ENCODE results near the gene CFAP77. TPM values are rescaled to one million over a fixed set of nuclear protein-coding genes. Genes with fewer than 3 reads are reported as not detected.

Gene CFAP77
- polyA plus RNA-seq, 1 of the 3 experiments (the other 2 are of a cell fraction): 1.1 TPM

GRCh38 chr9:132461971-132462370 lies 52.0 kb downstream of the CFAP77 start:
- H3K4me1 ChIP-seq (ENCODE audit: control insufficient read depth in 1 of 2, insufficient read depth in 2 of 2, low read depth in 1 of 2, low read length in 1 of 2): no peaks in the 10 kb centered on the region
- DNase-seq: no peak
- H3K36me3 ChIP-seq (replicated peaks in 1 of 2; ENCODE audit: control insufficient read depth in 1 of 2, insufficient read depth in 2 of 2, low read length in 1 of 2): no peaks in the 10 kb centered on the region
- no peaks in the 10 kb centered on the region for H3F3A ChIP-seq (replicated peaks; ENCODE audit: insufficient read depth)
- ChIA-PET POLR2A (no interaction called here), CTCF (no interaction called here)
- WGBS (ENCODE audit: low lambda C conversion rate): 72% methylated on average over 11 of the region's 11 CpGs
- no peak overlapping the region for H3K4me2 ChIP-seq
- H3K27me3 ChIP-seq (ENCODE audit: insufficient read depth): no peaks in the 10 kb centered on the region
- H3K4me3 ChIP-seq (ENCODE audit: low read depth in 2 of 2, low read length in 1 of 2): no peak overlapping the region
- H3K79me2 ChIP-seq (ENCODE audit: insufficient read depth): no peaks in the 10 kb centered on the region
- H3K9me2 ChIP-seq: no peaks in the 10 kb centered on the region
- H3K9ac ChIP-seq: no peak overlapping the region
- H2AFZ ChIP-seq (ENCODE audit: low read depth): no peak overlapping the region
- TF ChIP-seq CTCF (IDR thresholded peaks at IDR 0.05) (no peak), SIN3A (IDR thresholded peaks at IDR 0.05; ENCODE audit: borderline replicate concordance, low read depth, low read length) (no peak), NFIC (IDR thresholded peaks at IDR 0.05; ENCODE audit: borderline replicate concordance) (no peak)
- no peaks in the 10 kb centered on the region for H4K20me1 ChIP-seq (ENCODE audit: insufficient read depth)
- no peak overlapping the region for H3K27ac ChIP-seq (ENCODE audit: low read depth in 2 of 2, low read length in 1 of 2)
- H3K9me3 ChIP-seq: no peaks in the 10 kb centered on the region

- Histone ChIP-seq H3K4me2 (no peak overlapping the region), H3K9me3 (no peaks in the 10 kb centered on the region), H3K27me3 (ENCODE audit: insufficient read depth) (no peaks in the 10 kb centered on the region), H2AFZ (ENCODE audit: low read depth) (no peak overlapping the region), H3K79me2 (ENCODE audit: insufficient read depth) (no peaks in the 10 kb centered on the region), H3K9me2 (no peaks in the 10 kb centered on the region), H3K27ac (ENCODE audit: low read depth in 2 of 2, low read length in 1 of 2) (no peak overlapping the region), H4K20me1 (ENCODE audit: insufficient read depth) (no peaks in the 10 kb centered on the region), H3K4me3 (ENCODE audit: low read depth in 2 of 2, low read length in 1 of 2) (no peak overlapping the region), H3F3A (replicated peaks; ENCODE audit: insufficient read depth) (no peaks in the 10 kb centered on the region), H3K36me3 (replicated peaks in 1 of 2; ENCODE audit: control insufficient read depth in 1 of 2, insufficient read depth in 2 of 2, low read length in 1 of 2) (no peaks in the 10 kb centered on the region), H3K4me1 (ENCODE audit: control insufficient read depth in 1 of 2, insufficient read depth in 2 of 2, low read depth in 1 of 2, low read length in 1 of 2) (peaks cover 0 to 7% of the 10 kb centered on the region in 2 experiments; a peak in 2 of 4 replicates), H3K9ac (no peak overlapping the region)
- WGBS (ENCODE audit: low lambda C conversion rate): 71% methylated on average over 9 of the region's 9 CpGs
- no peak for DNase-seq
- POLR2A ChIA-PET: no interaction called here
- CTCF ChIA-PET: no interaction called here
- no peak for TF ChIP-seq POLR2AphosphoS5 (IDR thresholded peaks at IDR 0.05; ENCODE audit: low read depth, low read length)
- no peak for TF ChIP-seq USF1 (IDR thresholded peaks at IDR 0.05; ENCODE audit: borderline replicate concordance, low read depth)
- TF ChIP-seq RFX5 (IDR thresholded peaks at IDR 0.05; ENCODE audit: low read length): no peak
- no peak for TF ChIP-seq PBX3 (IDR thresholded peaks at IDR 0.05)
- no peak for TF ChIP-seq CTCF (IDR thresholded peaks at IDR 0.05)
- TF ChIP-seq JUND (IDR thresholded peaks at IDR 0.05): no peak
- no peak for TF ChIP-seq ELF1 (IDR thresholded peaks at IDR 0.05)
- TF ChIP-seq NFIC (IDR thresholded peaks at IDR 0.05; ENCODE audit: borderline replicate concordance): no peak
Observed at GRCh38 chr9:132464547-132464946, 54.5 kb downstream of the CFAP77 start.
